K562 (cell line): Measurements from ENCODE around the gene SLC25A18. TPM values are rescaled to one million over a fixed set of nuclear protein-coding genes. Genes with fewer than 3 reads are reported as not detected.

Experiments
- ATF3 ChIP-seq, 2 experiments: fragments of 450-650 bp in 1 of 2; sonication (generic) in 1 of 2; formaldehyde crosslinking in 1 of 2; IDR thresholded peaks in 1 of 2; conservative IDR thresholded peaks in 1 of 2; 2 replicates each; pipeline versions ENCODE4 v1.6.1 to v1.8.1; 2016 to 2023; ENCODE audit warnings: mild to moderate bottlenecking in 2 of 2, moderate library complexity in 2 of 2, inconsistent platforms in 1 of 2, missing genetic modification reagents in 1 of 2
- CBFA2T2 ChIP-seq: fragments of 450-650 bp; conservative IDR thresholded peaks from 2 replicates; pipeline ENCODE4 v1.6.1; 2017; ENCODE audit warnings: mild to moderate bottlenecking
- ERF ChIP-seq: fragments of 450-650 bp; formaldehyde crosslinking; IDR thresholded peaks from 2 replicates; pipeline ENCODE4 v1.4.0; 2020; ENCODE audit warnings: mild to moderate bottlenecking, mixed read lengths
- HBP1 ChIP-seq: fragments of 450-650 bp; formaldehyde crosslinking; IDR thresholded peaks from 2 replicates; pipeline ENCODE4 v1.4.0; 2022; ENCODE audit warnings: missing genetic modification characterization
- ID3 ChIP-seq, 2 experiments: fragments of 250-450 bp in 1 of 2; fragments of 450-650 bp in 1 of 2; sonication (Bioruptor Pico) in 1 of 2; IDR thresholded peaks; 2 replicates each; pipeline versions ENCODE4 v1.6.1 to v1.8.0; 2016 to 2021; ENCODE audit warnings: mild to moderate bottlenecking in 2 of 2, moderate library complexity in 2 of 2, missing compliant biosample characterization in 1 of 2, missing genetic modification characterization in 1 of 2
- MECOM ChIP-seq: fragments of 250-450 bp; sonication (Bioruptor Pico); IDR thresholded peaks from 2 replicates; pipeline ENCODE4 v1.8.0; 2022; ENCODE audit warnings: inconsistent platforms
- MLLT1 ChIP-seq, 2 experiments: fragments of 450-650 bp; IDR thresholded peaks; 2 replicates each; pipeline ENCODE4 v1.6.1; 2016
- NR2C1 ChIP-seq, 2 experiments: fragments of 450-650 bp; IDR thresholded peaks; 2 replicates each; pipeline ENCODE4 v1.6.1; 2017; ENCODE audit warnings: mild to moderate bottlenecking in 2 of 2, antibody characterized with exemption in 1 of 2, inconsistent platforms in 1 of 2, missing compliant biosample characterization in 1 of 2, missing genetic modification characterization in 1 of 2
- NR2C2 ChIP-seq, 2 experiments: fragments of 200-800 bp in 1 of 2; sonication (Bioruptor generic) in 1 of 2; sonication (generic) in 1 of 2; formaldehyde crosslinking in 1 of 2; IDR thresholded peaks; 2 replicates each; pipeline versions ENCODE4 v1.6.1 to v1.8.0; 2016 to 2022; ENCODE audit warnings: mild to moderate bottlenecking in 1 of 2, missing compliant biosample characterization in 1 of 2, missing genetic modification characterization in 1 of 2, missing genetic modification reagents in 1 of 2
- PHB ChIP-seq: fragments of 250-450 bp; sonication (Bioruptor Pico); IDR thresholded peaks from 2 replicates; pipeline ENCODE4 v1.5.0; 2021
- PKNOX1 ChIP-seq: fragments of 450-650 bp; IDR thresholded peaks from 2 replicates; pipeline ENCODE4 v1.6.1; 2016
- POLR3A ChIP-seq: IDR thresholded peaks from 2 replicates; pipeline ENCODE4 v1.6.1; 2011; ENCODE audit warnings: borderline replicate concordance, mild to moderate bottlenecking, moderate library complexity; ENCODE audit not compliant: insufficient read length, insufficient read depth; ENCODE audit errors: extremely low read depth
- PTBP1 ChIP-seq: fragments of 200-400 bp; formaldehyde crosslinking; IDR thresholded peaks from 2 replicates; pipeline ENCODE4 v1.6.1; 2017; ENCODE audit warnings: low read depth, low read length
- SMARCA5 ChIP-seq: fragments of 450-650 bp; IDR thresholded peaks from 2 replicates; pipeline ENCODE4 v1.6.1; 2016
- WHSC1 ChIP-seq: IDR thresholded peaks from one replicate; pipeline ENCODE4 v1.6.1; 2012; ENCODE audit warnings: low read length, control low read depth, inconsistent platforms
- ZNF395 ChIP-seq: fragments of 200-800 bp; sonication (Bioruptor generic); IDR thresholded peaks from 2 replicates; pipeline ENCODE4 v1.6.1; 2017; ENCODE audit warnings: missing genetic modification characterization, missing compliant biosample characterization
- ZNF586 ChIP-seq: fragments of 450-650 bp; formaldehyde crosslinking; conservative IDR thresholded peaks from 2 replicates; pipeline ENCODE4 v1.4.0; 2020; ENCODE audit warnings: mild to moderate bottlenecking, moderate library complexity
- ZNF695 ChIP-seq: fragments of 450-650 bp; formaldehyde crosslinking; IDR thresholded peaks from 2 replicates; pipeline ENCODE4 v1.4.0; 2020; ENCODE audit warnings: mild to moderate bottlenecking, moderate library complexity
- ZSCAN29 ChIP-seq: fragments of 450-650 bp; IDR thresholded peaks from 2 replicates; pipeline ENCODE4 v1.6.1; 2017
- polyA plus RNA-seq, 8 experiments: library from polyadenylated mRNA; depleted of rRNA in 4 of 8; stranded (reverse) in 5 of 8; unstranded in 3 of 8; fragments of >200 nt; fragmentation: Nextera tagmentation in 2 of 8; fragmentation: Illumina TruSeq in 1 of 8; extraction: Ambion mirVana in 2 of 8; extraction: Trizol in 1 of 8; gene quantifications; 2 replicates each; pipeline versions ENCODE4 v1.2.1 to v1.2.3, GENCODE V29; 2011 to 2014; ENCODE audit warnings: inconsistent platforms in 1 of 8, missing spikeins in 1 of 8
- total RNA-seq, 7 experiments: library from RNA; depleted of rRNA in 6 of 7; stranded (reverse); fragments of >200 nt in 6 of 7; fragmentation: Illumina TruSeq in 2 of 7; extraction: Trizol in 2 of 7; gene quantifications; 2 replicates each; pipeline versions ENCODE4 v1.2.1 to v1.2.3, GENCODE V29; 2011 to 2021; ENCODE audit warnings: low replicate concordance in 1 of 7

The SLC25A18 gene
- total and polyA plus RNA-seq, 9 of the 15 experiments (the other 6 are each of a cell fraction or from before 2014, with no cell fraction given): 0.04 TPM; not detected in 8

- TF ChIP-seq HBP1 (CRISPR knock-in tag) (peak; percentile 70; the same call in 1 of the 2 replicates), MECOM (CRISPR knock-in tag) (0 out of 2 replicates have a peak, but pooled peaks have one; percentile 28), NR2C1 (IDR thresholded peaks at IDR 0.05) (peak; percentile 52; the same call in 1 of the 2 replicates), NR2C1 (tag; IDR thresholded peaks at IDR 0.05) (peak; percentile 69; the same call in 1 of the 2 replicates), ATF3 (IDR thresholded peaks at IDR 0.05) (no peak), ATF3 (CRISPR knock-in tag; conservative IDR thresholded peaks at IDR 0.05) (no peak), SMARCA5 (no peak), CBFA2T2 (peak; percentile 83), ZNF695 (CRISPR knock-in tag) (no peak), ERF (0 out of 2 replicates have a peak, but pooled peaks have one; percentile 43), ZSCAN29 (peak; percentile 92), MLLT1 (IDR thresholded peaks at IDR 0.05) (peak; percentile 66 to 74; a peak in 2 of 4 replicates), ZNF395 (CRISPR knock-in tag) (no peak), ZNF586 (CRISPR knock-in tag) (no peak), POLR3A (no peak), PKNOX1 (peak; percentile 56), WHSC1 (no peak), ID3 (CRISPR knock-in tag; IDR thresholded peaks at IDR 0.05) (no peak), ID3 (tag; IDR thresholded peaks at IDR 0.05) (no peak), NR2C2 (CRISPR knock-in tag; IDR thresholded peaks at IDR 0.05) (no peak), NR2C2 (tag; IDR thresholded peaks at IDR 0.05) (peak; percentile 88), PTBP1 (no peak), PHB (CRISPR knock-in tag) (0 out of 2 replicates have a peak, but pooled peaks have one; percentile 74)
These were observed 65.3 kb downstream of the SLC25A18 start, which contains the start of gene ATP6V1E1 (continued) for GRCh38 chr22:17628406-17629172.
